ENCODE data around the gene TBC1D16.

DNA sequence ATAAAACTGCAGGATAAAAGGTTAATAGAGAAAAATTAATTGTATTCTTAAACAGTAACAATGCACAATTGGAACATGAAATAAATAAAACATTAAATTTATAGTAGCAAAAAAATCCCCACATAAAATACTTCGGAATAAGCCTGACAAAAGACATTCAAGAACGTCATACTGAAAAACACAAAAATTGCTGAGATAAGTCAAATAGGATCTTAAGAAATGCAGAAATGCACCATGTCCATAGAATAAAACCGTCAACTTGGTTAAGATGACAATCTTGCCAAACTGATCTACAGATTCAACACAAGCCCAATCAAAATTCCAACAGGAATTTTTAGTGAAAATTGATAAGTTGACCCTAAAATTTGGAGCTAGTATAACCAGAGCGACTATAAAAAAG is 76.6 kb downstream of the TBC1D16 start:
- TF ChIP-seq EP300 (IDR thresholded peaks at IDR 0.05; ENCODE audit: borderline replicate concordance in 1 of 2, control insufficient read depth in 1 of 2, low read depth in 2 of 2, low read length in 2 of 2) (no peak), POLR2AphosphoS5 (IDR thresholded peaks at IDR 0.05; ENCODE audit: low read length) (no peak), EZH2 (IDR thresholded peaks at IDR 0.05; ENCODE audit: borderline replicate concordance, control insufficient read depth, low read depth, low read length) (no peak), MYC (IDR thresholded peaks at IDR 0.05; ENCODE audit: insufficient read depth, insufficient read length, insufficient replicate concordance, low read length, severe bottlenecking) (no peak), HDGF (IDR thresholded peaks at IDR 0.05) (no peak), POLR2A (IDR thresholded peaks at IDR 0.05; ENCODE audit: low read depth, low read length) (no peak), TCF7 (IDR thresholded peaks at IDR 0.05; ENCODE audit: borderline replicate concordance) (no peak), JUND (IDR thresholded peaks at IDR 0.05; ENCODE audit: low read depth, low read length) (no peak)
- TF ChIP-seq, protein P1, sequence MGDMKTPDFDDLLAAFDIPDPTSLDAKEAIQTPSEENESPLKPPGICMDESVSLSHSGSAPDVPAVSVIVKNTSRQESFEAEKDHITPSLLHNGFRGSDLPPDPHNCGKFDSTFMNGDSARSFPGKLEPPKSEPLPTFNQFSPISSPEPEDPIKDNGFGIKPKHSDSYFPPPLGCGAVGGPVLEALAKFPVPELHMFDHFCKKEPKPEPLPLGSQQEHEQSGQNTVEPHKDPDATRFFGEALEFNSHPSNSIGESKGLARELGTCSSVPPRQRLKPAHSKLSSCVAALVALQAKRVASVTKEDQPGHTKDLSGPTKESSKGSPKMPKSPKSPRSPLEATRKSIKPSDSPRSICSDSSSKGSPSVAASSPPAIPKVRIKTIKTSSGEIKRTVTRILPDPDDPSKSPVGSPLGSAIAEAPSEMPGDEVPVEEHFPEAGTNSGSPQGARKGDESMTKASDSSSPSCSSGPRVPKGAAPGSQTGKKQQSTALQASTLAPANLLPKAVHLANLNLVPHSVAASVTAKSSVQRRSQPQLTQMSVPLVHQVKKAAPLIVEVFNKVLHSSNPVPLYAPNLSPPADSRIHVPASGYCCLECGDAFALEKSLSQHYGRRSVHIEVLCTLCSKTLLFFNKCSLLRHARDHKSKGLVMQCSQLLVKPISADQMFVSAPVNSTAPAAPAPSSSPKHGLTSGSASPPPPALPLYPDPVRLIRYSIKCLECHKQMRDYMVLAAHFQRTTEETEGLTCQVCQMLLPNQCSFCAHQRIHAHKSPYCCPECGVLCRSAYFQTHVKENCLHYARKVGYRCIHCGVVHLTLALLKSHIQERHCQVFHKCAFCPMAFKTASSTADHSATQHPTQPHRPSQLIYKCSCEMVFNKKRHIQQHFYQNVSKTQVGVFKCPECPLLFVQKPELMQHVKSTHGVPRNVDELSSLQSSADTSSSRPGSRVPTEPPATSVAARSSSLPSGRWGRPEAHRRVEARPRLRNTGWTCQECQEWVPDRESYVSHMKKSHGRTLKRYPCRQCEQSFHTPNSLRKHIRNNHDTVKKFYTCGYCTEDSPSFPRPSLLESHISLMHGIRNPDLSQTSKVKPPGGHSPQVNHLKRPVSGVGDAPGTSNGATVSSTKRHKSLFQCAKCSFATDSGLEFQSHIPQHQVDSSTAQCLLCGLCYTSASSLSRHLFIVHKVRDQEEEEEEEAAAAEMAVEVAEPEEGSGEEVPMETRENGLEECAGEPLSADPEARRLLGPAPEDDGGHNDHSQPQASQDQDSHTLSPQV (IDR thresholded peaks at IDR 0.05): no peak
- TF ChIP-seq, protein P2, sequence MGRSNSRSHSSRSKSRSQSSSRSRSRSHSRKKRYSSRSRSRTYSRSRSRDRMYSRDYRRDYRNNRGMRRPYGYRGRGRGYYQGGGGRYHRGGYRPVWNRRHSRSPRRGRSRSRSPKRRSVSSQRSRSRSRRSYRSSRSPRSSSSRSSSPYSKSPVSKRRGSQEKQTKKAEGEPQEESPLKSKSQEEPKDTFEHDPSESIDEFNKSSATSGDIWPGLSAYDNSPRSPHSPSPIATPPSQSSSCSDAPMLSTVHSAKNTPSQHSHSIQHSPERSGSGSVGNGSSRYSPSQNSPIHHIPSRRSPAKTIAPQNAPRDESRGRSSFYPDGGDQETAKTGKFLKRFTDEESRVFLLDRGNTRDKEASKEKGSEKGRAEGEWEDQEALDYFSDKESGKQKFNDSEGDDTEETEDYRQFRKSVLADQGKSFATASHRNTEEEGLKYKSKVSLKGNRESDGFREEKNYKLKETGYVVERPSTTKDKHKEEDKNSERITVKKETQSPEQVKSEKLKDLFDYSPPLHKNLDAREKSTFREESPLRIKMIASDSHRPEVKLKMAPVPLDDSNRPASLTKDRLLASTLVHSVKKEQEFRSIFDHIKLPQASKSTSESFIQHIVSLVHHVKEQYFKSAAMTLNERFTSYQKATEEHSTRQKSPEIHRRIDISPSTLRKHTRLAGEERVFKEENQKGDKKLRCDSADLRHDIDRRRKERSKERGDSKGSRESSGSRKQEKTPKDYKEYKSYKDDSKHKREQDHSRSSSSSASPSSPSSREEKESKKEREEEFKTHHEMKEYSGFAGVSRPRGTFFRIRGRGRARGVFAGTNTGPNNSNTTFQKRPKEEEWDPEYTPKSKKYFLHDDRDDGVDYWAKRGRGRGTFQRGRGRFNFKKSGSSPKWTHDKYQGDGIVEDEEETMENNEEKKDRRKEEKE (IDR thresholded peaks at IDR 0.05): no peak
- TF ChIP-seq, protein P3, sequence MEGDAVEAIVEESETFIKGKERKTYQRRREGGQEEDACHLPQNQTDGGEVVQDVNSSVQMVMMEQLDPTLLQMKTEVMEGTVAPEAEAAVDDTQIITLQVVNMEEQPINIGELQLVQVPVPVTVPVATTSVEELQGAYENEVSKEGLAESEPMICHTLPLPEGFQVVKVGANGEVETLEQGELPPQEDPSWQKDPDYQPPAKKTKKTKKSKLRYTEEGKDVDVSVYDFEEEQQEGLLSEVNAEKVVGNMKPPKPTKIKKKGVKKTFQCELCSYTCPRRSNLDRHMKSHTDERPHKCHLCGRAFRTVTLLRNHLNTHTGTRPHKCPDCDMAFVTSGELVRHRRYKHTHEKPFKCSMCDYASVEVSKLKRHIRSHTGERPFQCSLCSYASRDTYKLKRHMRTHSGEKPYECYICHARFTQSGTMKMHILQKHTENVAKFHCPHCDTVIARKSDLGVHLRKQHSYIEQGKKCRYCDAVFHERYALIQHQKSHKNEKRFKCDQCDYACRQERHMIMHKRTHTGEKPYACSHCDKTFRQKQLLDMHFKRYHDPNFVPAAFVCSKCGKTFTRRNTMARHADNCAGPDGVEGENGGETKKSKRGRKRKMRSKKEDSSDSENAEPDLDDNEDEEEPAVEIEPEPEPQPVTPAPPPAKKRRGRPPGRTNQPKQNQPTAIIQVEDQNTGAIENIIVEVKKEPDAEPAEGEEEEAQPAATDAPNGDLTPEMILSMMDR (IDR thresholded peaks at IDR 0.05 in 2 of 3, conservative IDR thresholded peaks at IDR 0.05 in 1 of 3; ENCODE audit: control insufficient read depth in 2 of 3, extremely low read depth in 1 of 3, insufficient read depth in 1 of 3, low read depth in 3 of 3, low read length in 3 of 3): no peak
- TF ChIP-seq, protein P4, sequence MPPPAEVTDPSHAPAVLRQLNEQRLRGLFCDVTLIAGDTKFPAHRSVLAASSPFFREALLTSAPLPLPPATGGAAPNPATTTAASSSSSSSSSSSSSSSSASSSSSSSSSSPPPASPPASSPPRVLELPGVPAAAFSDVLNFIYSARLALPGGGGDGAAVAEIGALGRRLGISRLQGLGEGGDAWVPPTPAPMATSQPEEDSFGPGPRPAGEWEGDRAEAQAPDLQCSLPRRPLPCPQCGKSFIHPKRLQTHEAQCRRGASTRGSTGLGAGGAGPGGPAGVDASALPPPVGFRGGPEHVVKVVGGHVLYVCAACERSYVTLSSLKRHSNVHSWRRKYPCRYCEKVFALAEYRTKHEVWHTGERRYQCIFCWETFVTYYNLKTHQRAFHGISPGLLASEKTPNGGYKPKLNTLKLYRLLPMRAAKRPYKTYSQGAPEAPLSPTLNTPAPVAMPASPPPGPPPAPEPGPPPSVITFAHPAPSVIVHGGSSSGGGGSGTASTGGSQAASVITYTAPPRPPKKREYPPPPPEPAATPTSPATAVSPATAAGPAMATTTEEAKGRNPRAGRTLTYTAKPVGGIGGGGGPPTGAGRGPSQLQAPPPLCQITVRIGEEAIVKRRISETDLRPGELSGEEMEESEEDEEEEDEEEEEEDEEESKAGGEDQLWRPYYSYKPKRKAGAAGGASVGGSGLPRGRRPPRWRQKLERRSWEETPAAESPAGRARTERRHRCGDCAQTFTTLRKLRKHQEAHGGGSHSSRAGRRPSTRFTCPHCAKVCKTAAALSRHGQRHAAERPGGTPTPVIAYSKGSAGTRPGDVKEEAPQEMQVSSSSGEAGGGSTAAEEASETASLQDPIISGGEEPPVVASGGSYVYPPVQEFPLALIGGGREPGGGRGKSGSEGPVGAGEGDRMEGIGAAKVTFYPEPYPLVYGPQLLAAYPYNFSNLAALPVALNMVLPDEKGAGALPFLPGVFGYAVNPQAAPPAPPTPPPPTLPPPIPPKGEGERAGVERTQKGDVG (CRISPR knock-in tag; IDR thresholded peaks at IDR 0.05): no peak

Data from GM12878 (cell line).